SH-SY5Y (cell line): ENCODE results near the gene HSD11B1.

ENCODE experiments used
- GATA2 ChIP-seq: IDR thresholded peaks from 2 replicates; pipeline ENCODE4 v1.6.1; 2011; ENCODE audit warnings: mild to moderate bottlenecking, low read depth, low read length
- GATA3 ChIP-seq: IDR thresholded peaks from 2 replicates; pipeline ENCODE4 v1.6.1; 2011; ENCODE audit warnings: low read depth, mild to moderate bottlenecking, low read length, moderate library complexity

GRCh38 chr1:209746451-209747165, 42.0 kb downstream of the HSD11B1 start:
- no peak for TF ChIP-seq GATA3
- TF ChIP-seq GATA2: no peak
